AG04449 (cell line): Measurements from ENCODE around the gene PTPRK.

ENCODE experiments used
- CTCF ChIA-PET: fragments of 350-600 bp; formaldehyde crosslinking; extraction: SDS; loops from one replicate; lab custom pipeline; 2021; ENCODE audit warnings: antibody characterized with exemption; lab: Yijun Ruan, JAX
- POLR2A ChIA-PET: fragments of 400-600, 350-600 bp; formaldehyde crosslinking; extraction: SDS; loops from one replicate; lab custom pipeline; 2020; ENCODE audit warnings: antibody characterized with exemption, inconsistent platforms; lab: Yijun Ruan, JAX
- DNase-seq: peaks from one replicate; pipeline ENCODE4 v3.0.0-alpha.2; 2010; ENCODE audit warnings: low read depth, low spot score
- H3K4me3 ChIP-seq: 2 replicates; pipeline ENCODE4 v1.5.1; 2011; ENCODE audit warnings: low read depth, mild to moderate bottlenecking, control low read depth, low read length
- TF ChIP-seq, protein P1 (sequence below): IDR thresholded peaks from one replicate; pipeline ENCODE4 v1.5.1; 2011; ENCODE audit warnings: mild to moderate bottlenecking, moderate library complexity, low read length, control low read depth, inconsistent platforms; ENCODE audit not compliant: insufficient read depth; ENCODE audit errors: missing control alignments

PTPRK gene

DNA sequence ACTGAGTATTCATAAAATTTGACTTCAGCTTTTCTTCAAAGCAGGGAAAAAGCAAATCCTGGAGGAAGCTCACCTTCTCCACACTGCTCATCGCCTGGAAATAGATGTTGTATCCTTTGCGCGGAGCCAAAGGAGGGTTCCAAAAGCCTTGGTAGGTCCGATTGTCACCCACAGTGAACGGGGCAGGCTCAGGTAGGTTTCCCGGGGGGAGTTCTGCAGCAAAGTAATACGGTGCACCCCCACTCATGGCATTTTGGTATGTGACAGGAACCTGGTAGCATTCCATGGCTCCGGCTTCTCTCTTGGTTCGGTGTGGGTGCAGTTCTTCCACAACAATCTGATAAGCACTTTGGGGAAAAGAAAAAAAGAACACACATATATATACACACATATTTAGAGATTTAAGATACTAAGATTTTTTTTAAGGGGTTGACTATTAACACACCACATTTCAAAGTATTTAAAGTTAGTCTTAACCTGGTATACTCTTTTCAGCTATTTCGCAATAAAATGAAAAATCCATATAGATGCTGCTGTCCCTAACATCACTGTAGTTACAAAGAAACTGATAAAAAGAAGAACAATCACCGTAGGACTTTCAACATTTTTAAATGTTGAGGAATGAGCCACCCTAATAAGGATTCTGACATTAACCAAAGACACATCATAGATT, 452.8 kb downstream of the PTPRK start:
- POLR2A ChIA-PET: no interaction called here
- H3K4me3 ChIP-seq: no peak overlapping the region
- TF ChIP-seq, protein P1, sequence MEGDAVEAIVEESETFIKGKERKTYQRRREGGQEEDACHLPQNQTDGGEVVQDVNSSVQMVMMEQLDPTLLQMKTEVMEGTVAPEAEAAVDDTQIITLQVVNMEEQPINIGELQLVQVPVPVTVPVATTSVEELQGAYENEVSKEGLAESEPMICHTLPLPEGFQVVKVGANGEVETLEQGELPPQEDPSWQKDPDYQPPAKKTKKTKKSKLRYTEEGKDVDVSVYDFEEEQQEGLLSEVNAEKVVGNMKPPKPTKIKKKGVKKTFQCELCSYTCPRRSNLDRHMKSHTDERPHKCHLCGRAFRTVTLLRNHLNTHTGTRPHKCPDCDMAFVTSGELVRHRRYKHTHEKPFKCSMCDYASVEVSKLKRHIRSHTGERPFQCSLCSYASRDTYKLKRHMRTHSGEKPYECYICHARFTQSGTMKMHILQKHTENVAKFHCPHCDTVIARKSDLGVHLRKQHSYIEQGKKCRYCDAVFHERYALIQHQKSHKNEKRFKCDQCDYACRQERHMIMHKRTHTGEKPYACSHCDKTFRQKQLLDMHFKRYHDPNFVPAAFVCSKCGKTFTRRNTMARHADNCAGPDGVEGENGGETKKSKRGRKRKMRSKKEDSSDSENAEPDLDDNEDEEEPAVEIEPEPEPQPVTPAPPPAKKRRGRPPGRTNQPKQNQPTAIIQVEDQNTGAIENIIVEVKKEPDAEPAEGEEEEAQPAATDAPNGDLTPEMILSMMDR: no peak
- no peak for DNase-seq
- CTCF ChIA-PET: interaction anchor here (0.7 kb wide), 1 partner anchor 1719 kb away, joined by 3 read pairs; no protein-coding TSS in a partner anchor

DNA sequence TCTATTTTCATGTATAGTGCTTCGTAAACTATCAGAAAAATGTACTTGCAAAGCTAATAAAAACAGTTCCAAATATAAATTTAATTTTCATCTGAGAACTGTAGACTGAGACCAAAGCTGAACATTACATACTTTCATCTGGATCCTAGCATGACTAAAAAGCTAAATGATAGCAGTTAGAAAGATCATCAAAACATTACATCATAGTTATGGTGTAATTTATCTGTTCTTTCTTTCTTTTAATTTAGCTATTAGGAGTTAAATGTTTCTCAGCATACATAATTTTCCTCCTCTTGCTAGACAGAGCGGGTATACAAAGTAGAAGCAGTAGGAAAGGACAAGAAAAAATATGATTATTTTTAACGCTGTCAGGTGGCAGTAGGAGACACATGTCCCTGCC, 455.3 kb downstream of the PTPRK start:
- CTCF ChIA-PET: no interaction called here
- no peak for DNase-seq
- POLR2A ChIA-PET: no interaction called here
- no peak overlapping the region for H3K4me3 ChIP-seq
- TF ChIP-seq, protein P1: no peak

DNA sequence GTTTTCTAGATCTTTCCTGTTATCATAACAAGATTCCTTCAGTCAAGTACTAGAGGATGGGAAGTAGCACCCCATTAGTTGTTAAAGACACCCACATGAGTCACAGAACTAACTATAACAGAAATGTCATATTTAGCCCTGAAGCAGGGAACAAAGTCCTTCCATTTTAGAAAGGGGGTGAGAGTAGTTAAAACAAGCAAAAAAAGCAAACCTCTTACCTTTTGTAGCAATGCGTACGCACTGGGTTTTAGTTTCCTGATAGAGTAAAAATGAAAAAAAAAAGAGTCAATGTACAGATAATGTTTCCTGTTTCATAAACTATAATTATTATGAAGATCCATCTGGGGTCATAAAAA, 455.9 kb downstream of the PTPRK start:
- ChIA-PET POLR2A (no interaction called here), CTCF (no interaction called here)
- TF ChIP-seq, protein P1: no peak
- H3K4me3 ChIP-seq: no peak overlapping the region
- no peak for DNase-seq

DNA sequence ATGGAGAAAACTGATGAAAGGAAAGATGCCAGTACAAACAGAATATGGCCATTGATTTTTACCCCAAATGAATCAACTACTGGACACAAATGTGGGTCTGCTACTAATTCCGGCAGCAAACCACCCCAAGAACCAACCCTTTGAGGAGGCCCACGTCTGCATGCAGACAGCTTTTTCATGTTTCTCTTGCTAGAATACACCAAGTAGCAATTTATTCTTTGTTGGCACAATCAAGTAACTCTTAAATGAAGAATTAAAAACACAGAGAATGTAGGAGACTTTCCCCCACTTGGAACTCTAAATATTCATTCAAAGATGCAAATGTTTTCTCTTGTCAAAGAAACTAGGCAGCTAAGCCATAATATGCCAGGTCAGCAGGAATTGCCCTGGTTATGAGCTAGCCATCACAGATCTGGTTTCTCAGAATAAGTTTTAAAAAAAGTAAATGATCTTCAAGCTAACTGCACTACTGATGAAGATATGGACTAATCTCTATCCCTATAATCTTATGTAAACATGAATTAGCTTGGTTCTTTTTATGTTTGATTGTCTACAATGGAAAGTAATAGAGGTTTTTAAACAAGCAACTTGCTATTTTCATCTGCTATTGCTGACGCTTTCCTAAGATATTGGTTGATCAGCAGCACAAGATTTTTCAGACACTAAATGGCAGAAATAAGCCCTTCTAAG, 456.4 kb downstream of the PTPRK start:
- H3K4me3 ChIP-seq: no peak overlapping the region
- no peak for DNase-seq
- ChIA-PET CTCF (interaction anchor here (1.2 kb wide), 1 partner anchor 12 kb away, joined by 3 read pairs; no protein-coding TSS in a partner anchor), POLR2A (no interaction called here)
- TF ChIP-seq, protein P1: no peak

DNA sequence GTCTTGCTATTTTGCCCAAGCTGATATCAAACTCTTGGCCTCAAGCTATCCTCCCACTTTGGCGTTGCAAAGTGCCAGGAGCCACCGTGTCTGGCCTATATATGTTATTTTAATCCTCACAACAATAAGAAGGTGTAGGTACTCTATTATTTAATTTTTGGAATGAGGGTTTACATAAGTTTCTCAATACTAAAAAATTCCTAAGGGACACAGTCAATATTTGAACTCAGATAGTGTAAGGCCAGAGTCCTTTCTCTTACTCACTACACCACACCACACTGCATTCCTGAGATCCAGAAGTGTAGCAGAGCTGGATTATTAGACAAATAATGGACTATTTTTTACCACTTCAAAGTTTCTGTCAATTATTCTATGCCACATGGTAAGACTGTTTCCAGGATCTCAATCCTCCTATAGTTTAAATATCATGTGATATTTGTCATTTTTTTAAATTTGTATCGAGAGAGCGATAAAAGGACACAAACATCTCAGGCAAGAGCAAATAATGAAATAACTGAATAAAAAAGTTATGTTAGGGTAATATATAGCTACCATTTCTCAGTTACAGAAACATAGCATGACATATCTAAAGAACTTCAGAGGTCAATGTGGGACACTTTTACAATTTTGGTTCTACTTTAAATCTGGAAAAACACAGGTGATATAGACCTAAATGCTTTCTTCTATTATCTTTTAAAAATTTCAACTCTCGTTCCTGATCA, 457.4 kb downstream of the PTPRK start:
- DNase-seq: no peak
- TF ChIP-seq, protein P1: no peak
- CTCF ChIA-PET: interaction anchor here (1.2 kb wide), 1 partner anchor 11 kb away, joined by 3 read pairs; no protein-coding TSS in a partner anchor
- POLR2A ChIA-PET: no interaction called here
- H3K4me3 ChIP-seq: no peak overlapping the region

DNA sequence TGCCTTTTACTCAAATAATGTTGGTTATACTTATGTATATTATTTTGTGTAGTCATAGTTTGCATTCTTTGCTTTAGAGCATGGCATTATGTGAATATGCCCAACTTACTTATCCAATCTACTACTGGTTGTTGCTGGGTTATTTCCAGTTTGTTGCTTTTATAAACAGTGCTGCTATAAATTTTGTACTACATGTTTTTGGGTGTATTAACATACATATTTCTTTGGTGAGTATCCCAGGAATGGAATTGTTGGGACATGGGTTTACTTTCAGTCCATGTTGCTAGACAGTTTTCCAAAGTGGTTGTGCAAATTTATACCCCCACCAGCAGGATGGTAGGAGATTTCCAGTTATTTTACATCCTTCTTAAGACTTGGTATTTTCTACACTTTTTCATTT, 462.5 kb downstream of the PTPRK start:
- ChIA-PET POLR2A (no interaction called here), CTCF (no interaction called here)
- no peak overlapping the region for H3K4me3 ChIP-seq
- TF ChIP-seq, protein P1: no peak
- peak; percentile 55 for DNase-seq
